PC-9 (cell line): ENCODE results near the gene ZDHHC5. TPM values are rescaled to one million over a fixed set of nuclear protein-coding genes. Genes with fewer than 3 reads are reported as not detected.

Source experiments
- BruUV-seq: library from RNA; stranded (reverse); fragments of 400-500 nt; replicated peaks from 2 replicates; lab custom pipeline; 2021; lab: Mats Ljungman, UMichigan
- CTCF ChIA-PET: fragments of 300-600 bp; sonication (Branson Sonifier 250); formaldehyde crosslinking; loops from one replicate; lab custom pipeline; 2022; ENCODE audit warnings: antibody characterized with exemption; lab: Charles Lee
- POLR2A ChIA-PET: fragments of 300-600 bp; sonication (Branson Sonifier 250); formaldehyde crosslinking; loops from one replicate; lab custom pipeline; 2022; ENCODE audit warnings: antibody characterized with exemption; ENCODE audit not compliant: unreplicated experiment; lab: Charles Lee
- DNase-seq, 2 experiments: peaks; one replicate each; pipeline versions ENCODE4 v3.0.0 to v3.0.0-alpha.2; 2015 to 2022; ENCODE audit warnings: mixed read lengths in 1 of 2
- H2AFZ ChIP-seq: fragments of 200-600 bp; sonication (generic); 2 replicates; pipeline ENCODE4 v1.8.1; 2017; ENCODE audit warnings: antibody characterized with exemption
- H3F3A ChIP-seq: fragments of 200-600 bp; sonication (generic); 2 replicates; pipeline ENCODE4 v1.8.1; 2017; ENCODE audit warnings: antibody characterized with exemption, mild to moderate bottlenecking, low read depth; ENCODE audit not compliant: insufficient read depth
- H3K27ac ChIP-seq: fragments of 200-600 bp; sonication (generic); 2 replicates; pipeline ENCODE4 v1.6.1; 2016; ENCODE audit warnings: mixed run types
- H3K27me3 ChIP-seq: fragments of 200-600 bp; sonication (generic); 2 replicates; pipeline ENCODE4 v1.6.1; 2016; ENCODE audit warnings: low read depth, mixed run types; ENCODE audit not compliant: insufficient read depth
- H3K36me3 ChIP-seq: fragments of 200-600 bp; sonication (generic); 2 replicates; pipeline ENCODE4 v1.6.1; 2016; ENCODE audit warnings: low read depth, mixed run types
- H3K4me1 ChIP-seq: fragments of 200-600 bp; sonication (generic); replicated peaks from 2 replicates; pipeline ENCODE4 v1.6.1; 2016; ENCODE audit warnings: mixed run types; ENCODE audit not compliant: insufficient read depth
- H3K4me2 ChIP-seq: fragments of 200-600 bp; sonication (generic); 2 replicates; pipeline ENCODE4 v1.6.1; 2017; ENCODE audit warnings: mixed run types
- H3K4me3 ChIP-seq: fragments of 200-600 bp; sonication (generic); 2 replicates; pipeline ENCODE4 v1.6.1; 2016; ENCODE audit warnings: mixed run types
- H3K79me2 ChIP-seq: fragments of 200-600 bp; sonication (generic); 2 replicates; pipeline ENCODE4 v1.6.1; 2017; ENCODE audit warnings: low read depth, mixed run types
- H3K9me2 ChIP-seq: fragments of 200-600 bp; sonication (generic); 2 replicates; pipeline ENCODE4 v1.8.1; 2017; ENCODE audit warnings: mild to moderate bottlenecking; ENCODE audit not compliant: insufficient read depth
- H3K9me3 ChIP-seq: fragments of 200-600 bp; sonication (generic); 2 replicates; pipeline ENCODE4 v1.8.1; 2016; ENCODE audit warnings: low read depth; ENCODE audit not compliant: insufficient read depth
- H4K20me1 ChIP-seq: fragments of 200-600 bp; sonication (generic); 2 replicates; pipeline ENCODE4 v1.8.1; 2017; ENCODE audit not compliant: insufficient read depth
- EZH2 ChIP-seq: fragments of 200-600 bp; sonication (generic); IDR thresholded peaks from 2 replicates; pipeline ENCODE4 v1.8.0; 2017; ENCODE audit warnings: antibody characterized with exemption, low read depth
- intact Hi-C: fragments of 100-400 bp; cut with micrococcal nuclease; formaldehyde crosslinking; loops from one replicate; pipeline ENCODE4 v1.10.0; 2022; ENCODE audit not compliant: unreplicated experiment
- total RNA-seq: library from RNA; stranded (reverse); gene quantifications from 2 replicates; pipeline ENCODE4 v1.2.3, GENCODE V29; 2021
- TF ChIP-seq, protein P1 (sequence below): fragments of 200-600 bp; sonication (generic); conservative IDR thresholded peaks from 2 replicates; pipeline ENCODE4 v1.6.1; 2017; ENCODE audit warnings: mixed run types, antibody characterized with exemption, mild to moderate bottlenecking, moderate library complexity

The ZDHHC5 gene
- total RNA-seq, 1 experiment from 2014 or later: 94.2 TPM

DNA sequence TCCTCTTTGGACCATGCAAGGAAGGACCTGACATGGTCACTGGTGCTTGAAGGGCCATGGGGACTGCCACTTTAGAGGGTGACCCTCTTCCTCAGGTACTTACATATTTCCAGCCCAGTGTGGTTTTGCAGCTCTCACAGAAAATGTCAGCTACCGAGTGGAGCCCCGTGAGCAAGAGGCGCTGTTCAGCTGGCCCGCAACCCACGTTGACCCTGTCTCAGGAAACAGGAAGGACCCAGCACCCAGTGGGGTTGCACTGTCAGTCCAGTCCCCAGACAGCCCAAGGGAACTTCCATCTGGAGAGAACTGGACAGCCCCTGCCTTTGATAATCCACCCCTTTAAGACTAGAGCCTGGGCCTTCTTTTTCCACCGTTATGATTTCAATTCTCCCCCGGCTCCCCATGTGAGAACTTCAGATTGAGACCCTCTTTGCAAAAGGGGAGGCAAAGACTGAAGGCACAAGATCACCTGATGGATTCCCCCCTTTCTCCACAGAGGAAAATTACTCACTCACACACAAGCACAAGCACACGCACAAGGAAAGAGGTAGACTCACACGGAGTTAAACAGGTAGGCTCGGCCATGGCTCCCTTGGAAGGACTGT lies 21.6 kb upstream of the ZDHHC5 start:
- CTCF ChIA-PET: no interaction called here
- Histone ChIP-seq H3K9me2 (no peaks in the 10 kb centered on the region), H3K27me3 (peaks cover 53% of the 10 kb centered on the region), H3K27ac (no peak overlapping the region), H4K20me1 (no peaks in the 10 kb centered on the region), H3K4me3 (no peak overlapping the region), H3F3A (no peaks in the 10 kb centered on the region; the same call in 1 of the 2 replicates), H3K79me2 (no peaks in the 10 kb centered on the region), H3K9me3 (no peaks in the 10 kb centered on the region), H3K4me2 (no peak overlapping the region), H2AFZ (no peak overlapping the region), H3K36me3 (no peaks in the 10 kb centered on the region), H3K4me1 (peaks cover 3% of the 10 kb centered on the region; the same call in 1 of the 2 replicates)
- BruUV-seq: no TSS peak
- intact Hi-C loops: no loop called here
- no peak for DNase-seq
- TF ChIP-seq EZH2: no peak
- POLR2A ChIA-PET: no interaction called here

DNA sequence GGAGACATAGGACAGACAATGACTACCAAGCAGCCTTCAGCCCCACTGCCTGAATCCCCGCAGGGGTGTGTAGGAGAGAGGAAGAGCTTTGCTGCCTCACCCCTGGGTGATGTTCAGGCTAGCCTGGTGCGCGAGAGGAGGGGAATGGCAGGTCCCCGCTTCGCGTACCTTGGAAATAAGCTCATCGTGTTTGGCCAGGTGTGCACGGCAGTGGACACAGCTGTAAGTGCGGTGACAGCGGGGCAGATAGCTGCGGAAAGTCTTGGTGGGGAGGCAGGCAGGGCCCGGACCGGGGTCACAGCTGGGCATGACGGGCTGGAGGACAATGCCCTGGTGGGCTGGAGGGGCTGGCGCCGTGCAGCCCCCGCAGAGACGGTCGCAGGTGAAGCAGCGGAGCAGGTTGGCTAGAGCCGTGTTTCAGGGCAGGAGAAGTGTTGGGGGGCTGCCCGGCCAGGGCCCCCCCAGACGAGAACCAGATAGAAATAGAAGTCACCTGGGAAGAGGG lies 21.1 kb upstream of the ZDHHC5 start:
- Histone ChIP-seq H3K4me3 (no peak overlapping the region), H3K9me3 (no peaks in the 10 kb centered on the region), H4K20me1 (no peaks in the 10 kb centered on the region), H3K9me2 (no peaks in the 10 kb centered on the region), H3K27ac (no peak overlapping the region), H3K4me2 (no peak overlapping the region), H3F3A (no peaks in the 10 kb centered on the region; the same call in 1 of the 2 replicates), H3K79me2 (no peaks in the 10 kb centered on the region), H3K36me3 (no peaks in the 10 kb centered on the region), H2AFZ (no peak overlapping the region), H3K27me3 (peaks cover 53% of the 10 kb centered on the region), H3K4me1 (peaks cover 3% of the 10 kb centered on the region; the same call in 1 of the 2 replicates)
- TF ChIP-seq, protein P1, sequence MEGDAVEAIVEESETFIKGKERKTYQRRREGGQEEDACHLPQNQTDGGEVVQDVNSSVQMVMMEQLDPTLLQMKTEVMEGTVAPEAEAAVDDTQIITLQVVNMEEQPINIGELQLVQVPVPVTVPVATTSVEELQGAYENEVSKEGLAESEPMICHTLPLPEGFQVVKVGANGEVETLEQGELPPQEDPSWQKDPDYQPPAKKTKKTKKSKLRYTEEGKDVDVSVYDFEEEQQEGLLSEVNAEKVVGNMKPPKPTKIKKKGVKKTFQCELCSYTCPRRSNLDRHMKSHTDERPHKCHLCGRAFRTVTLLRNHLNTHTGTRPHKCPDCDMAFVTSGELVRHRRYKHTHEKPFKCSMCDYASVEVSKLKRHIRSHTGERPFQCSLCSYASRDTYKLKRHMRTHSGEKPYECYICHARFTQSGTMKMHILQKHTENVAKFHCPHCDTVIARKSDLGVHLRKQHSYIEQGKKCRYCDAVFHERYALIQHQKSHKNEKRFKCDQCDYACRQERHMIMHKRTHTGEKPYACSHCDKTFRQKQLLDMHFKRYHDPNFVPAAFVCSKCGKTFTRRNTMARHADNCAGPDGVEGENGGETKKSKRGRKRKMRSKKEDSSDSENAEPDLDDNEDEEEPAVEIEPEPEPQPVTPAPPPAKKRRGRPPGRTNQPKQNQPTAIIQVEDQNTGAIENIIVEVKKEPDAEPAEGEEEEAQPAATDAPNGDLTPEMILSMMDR: no peak
- TF ChIP-seq EZH2: no peak
- ChIA-PET CTCF (no interaction called here), POLR2A (no interaction called here)
- DNase-seq: no peak
- intact Hi-C loops: no loop called here
- BruUV-seq: no TSS peak

DNA sequence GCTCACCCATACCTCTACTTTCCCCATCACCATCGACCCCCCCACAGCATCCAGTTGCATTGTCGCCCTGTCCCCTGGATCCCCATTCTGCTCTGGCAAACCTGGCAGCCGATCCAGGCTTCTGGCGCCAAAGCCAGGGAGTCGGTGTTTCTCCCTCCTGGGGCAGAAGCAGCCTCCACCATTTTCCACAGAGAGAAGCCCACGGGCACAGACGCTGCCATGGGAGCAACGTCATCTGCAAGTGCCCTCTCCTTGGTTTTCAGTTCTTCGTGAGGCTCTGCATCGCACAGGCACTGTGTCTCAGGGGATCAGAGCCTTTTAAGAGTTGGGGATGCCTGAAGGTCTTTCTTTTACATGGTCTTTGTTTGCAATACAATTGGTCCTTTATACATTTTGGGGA lies 20.5 kb upstream of the ZDHHC5 start:
- Histone ChIP-seq H3K79me2 (no peaks in the 10 kb centered on the region), H3K4me1 (peaks cover 3% of the 10 kb centered on the region; the same call in 1 of the 2 replicates), H3K9me2 (no peaks in the 10 kb centered on the region), H3F3A (no peaks in the 10 kb centered on the region; the same call in 1 of the 2 replicates), H3K4me2 (no peak overlapping the region), H4K20me1 (no peaks in the 10 kb centered on the region), H2AFZ (no peak overlapping the region), H3K9me3 (no peaks in the 10 kb centered on the region), H3K27ac (no peak overlapping the region), H3K27me3 (peaks cover 53% of the 10 kb centered on the region), H3K4me3 (no peak overlapping the region), H3K36me3 (no peaks in the 10 kb centered on the region)
- ChIA-PET CTCF (no interaction called here), POLR2A (no interaction called here)
- intact Hi-C loops: no loop called here
- no peak for TF ChIP-seq EZH2
- TF ChIP-seq, protein P1: no peak
- no TSS peak for BruUV-seq
- no peak for DNase-seq
